Measurements from ENCODE around the gene MS4A5. TPM values are rescaled to one million over a fixed set of nuclear protein-coding genes. Genes with fewer than 3 reads are reported as not detected.

Gene MS4A5
- total RNA-seq, 1 donor from 2014 or later: not detected

GRCh38 chr11:60394666-60395380 is 34.5 kb upstream of the MS4A5 start:
- FAIRE-seq (no peak), DNase-seq (ENCODE audit: low read depth) (no peak)
- H3K27me3 ChIP-seq (ENCODE audit: control insufficient read depth, insufficient read depth, low read length): no peaks in the 10 kb centered on the region
- H3K36me3 ChIP-seq (ENCODE audit: control insufficient read depth, insufficient read depth, low read length): no peaks in the 10 kb centered on the region
- H3K4me3 ChIP-seq (ENCODE audit: low read depth, low read length): no peak overlapping the region
- TF ChIP-seq CTCF (IDR thresholded peaks at IDR 0.05; ENCODE audit: insufficient read depth, low read length, severe bottlenecking): no peak

- no peak for TF ChIP-seq CTCF (IDR thresholded peaks at IDR 0.05; ENCODE audit: insufficient read depth, low read length, severe bottlenecking)
- DNase-seq (ENCODE audit: low read depth): no peak
- H3K27me3 ChIP-seq (ENCODE audit: control insufficient read depth, insufficient read depth, low read length): no peaks in the 10 kb centered on the region
- H3K36me3 ChIP-seq (ENCODE audit: control insufficient read depth, insufficient read depth, low read length): no peaks in the 10 kb centered on the region
- FAIRE-seq: no peak
- no peak within 1 kb of the TSS for H3K4me3 ChIP-seq (ENCODE audit: low read depth, low read length)
These were observed 33.0 kb upstream of the MS4A5 start, which contains the start of gene MS4A14 for GRCh38 chr11:60396382-60396781. MS4A14 (plus strand) TSS chr11:60396459; CDS start chr11:60396579, 120 bp downstream.

- no peaks in the 10 kb centered on the region for H3K36me3 ChIP-seq (ENCODE audit: control insufficient read depth, insufficient read depth, low read length)
- FAIRE-seq (no peak), DNase-seq (ENCODE audit: low read depth) (no peak)
- H3K4me3 ChIP-seq (ENCODE audit: low read depth, low read length): no peak overlapping the region
- no peak for TF ChIP-seq CTCF (IDR thresholded peaks at IDR 0.05; ENCODE audit: insufficient read depth, low read length, severe bottlenecking)
- no peaks in the 10 kb centered on the region for H3K27me3 ChIP-seq (ENCODE audit: control insufficient read depth, insufficient read depth, low read length)
These were observed 32.6 kb upstream of the MS4A5 start for GRCh38 chr11:60396799-60397198.

GRCh38 chr11:60420015-60420414 is 9.4 kb upstream of the MS4A5 start:
- H3K4me3 ChIP-seq (ENCODE audit: low read depth, low read length): no peak overlapping the region
- H3K27me3 ChIP-seq (ENCODE audit: control insufficient read depth, insufficient read depth, low read length): no peaks in the 10 kb centered on the region
- no peak for TF ChIP-seq CTCF (IDR thresholded peaks at IDR 0.05; ENCODE audit: insufficient read depth, low read length, severe bottlenecking)
- DNase-seq (ENCODE audit: low read depth): no peak
- no peaks in the 10 kb centered on the region for H3K36me3 ChIP-seq (ENCODE audit: control insufficient read depth, insufficient read depth, low read length)
- FAIRE-seq: no peak

- no peak overlapping the region for H3K4me3 ChIP-seq (ENCODE audit: low read depth, low read length)
- no peak for TF ChIP-seq CTCF (IDR thresholded peaks at IDR 0.05; ENCODE audit: insufficient read depth, low read length, severe bottlenecking)
- no peaks in the 10 kb centered on the region for H3K27me3 ChIP-seq (ENCODE audit: control insufficient read depth, insufficient read depth, low read length)
- DNase-seq (ENCODE audit: low read depth): no peak
- no peak for FAIRE-seq
- H3K36me3 ChIP-seq (ENCODE audit: control insufficient read depth, insufficient read depth, low read length): no peaks in the 10 kb centered on the region
These were observed 6.8 kb upstream of the MS4A5 start for GRCh38 chr11:60422609-60423008.

- no peak for TF ChIP-seq CTCF (IDR thresholded peaks at IDR 0.05; ENCODE audit: insufficient read depth, low read length, severe bottlenecking)
- DNase-seq (ENCODE audit: low read depth) (peak; percentile 33), FAIRE-seq (no peak)
- H3K27me3 ChIP-seq (ENCODE audit: control insufficient read depth, insufficient read depth, low read length): no peaks in the 10 kb centered on the region
- H3K36me3 ChIP-seq (ENCODE audit: control insufficient read depth, insufficient read depth, low read length): no peaks in the 10 kb centered on the region
- no peak overlapping the region for H3K4me3 ChIP-seq (ENCODE audit: low read depth, low read length)
These were observed 855 bp upstream of the MS4A5 start for GRCh38 chr11:60428517-60428916.

All from bronchial epithelial cell (primary cell).